Keratinocyte (primary cell): ENCODE results near the gene ARHGAP24. TPM values are rescaled to one million over a fixed set of nuclear protein-coding genes. Genes with fewer than 3 reads are reported as not detected.

ENCODE experiments used
- DNase-seq: peaks from one replicate; pipeline ENCODE4 v3.0.0-alpha.2; 2011; ENCODE audit warnings: low read depth, missing footprints, low spot score
- FAIRE-seq: peaks from 2 replicates; lab custom pipeline; 2011; peaks lifted over from hg19 to GRCh38; lab: Jason Lieb, UNC
- H2AFZ ChIP-seq: 2 replicates; pipeline ENCODE4 v1.6.0; 2012; ENCODE audit warnings: low read length, control low read depth, inconsistent platforms; ENCODE audit not compliant: control insufficient read depth
- H3K27ac ChIP-seq: 2 replicates; pipeline ENCODE4 v1.5.1; 2011; ENCODE audit warnings: low read length; ENCODE audit not compliant: control insufficient read depth, insufficient read depth
- H3K27me3 ChIP-seq: 3 replicates; pipeline ENCODE4 v1.6.0; 2011; ENCODE audit warnings: low read length; ENCODE audit not compliant: control insufficient read depth, insufficient read depth; ENCODE audit errors: extremely low read depth
- H3K36me3 ChIP-seq, 2 experiments: 2 replicates in 1 of 2; 3 replicates in 1 of 2; pipeline ENCODE4 v1.5.1; 2011; ENCODE audit warnings: low read length in 2 of 2, mild to moderate bottlenecking in 1 of 2; ENCODE audit not compliant: control insufficient read depth in 2 of 2, insufficient read depth in 2 of 2; ENCODE audit errors: extremely low read depth in 1 of 2
- H3K4me1 ChIP-seq: 3 replicates; pipeline ENCODE4 v1.5.1; 2011; ENCODE audit warnings: low read length; ENCODE audit not compliant: control insufficient read depth, insufficient read depth; ENCODE audit errors: extremely low read depth
- H3K4me2 ChIP-seq: 3 replicates; pipeline ENCODE4 v1.6.0; 2011; ENCODE audit warnings: low read depth, low read length; ENCODE audit not compliant: control insufficient read depth, insufficient read depth; ENCODE audit errors: extremely low read depth
- H3K4me3 ChIP-seq, 3 experiments: fragments of 200-600 bp in 1 of 3; sonication (generic) in 1 of 3; 2 replicates in 2 of 3; 3 replicates in 1 of 3; pipeline ENCODE4 v1.5.1; 2011 to 2016; ENCODE audit warnings: low read length in 3 of 3, mild to moderate bottlenecking in 3 of 3, control low read depth in 2 of 3, inconsistent platforms in 1 of 3, low read depth in 1 of 3, mixed read lengths in 1 of 3, mixed run types in 1 of 3, moderate library complexity in 1 of 3; ENCODE audit not compliant: control insufficient read depth in 2 of 3, insufficient read depth in 2 of 3; ENCODE audit errors: extremely low read depth in 1 of 3
- H3K79me2 ChIP-seq: 2 replicates; pipeline ENCODE4 v1.6.0; 2012; ENCODE audit warnings: low read length; ENCODE audit not compliant: control insufficient read depth, insufficient read depth
- H3K9ac ChIP-seq: 3 replicates; pipeline ENCODE4 v1.6.0; 2011; ENCODE audit warnings: low read length; ENCODE audit not compliant: control insufficient read depth, insufficient read depth; ENCODE audit errors: extremely low read depth
- H3K9me1 ChIP-seq: 3 replicates; pipeline ENCODE4 v1.6.0; 2011; ENCODE audit warnings: low read length; ENCODE audit not compliant: control insufficient read depth, insufficient read depth; ENCODE audit errors: extremely low read depth
- H3K9me3 ChIP-seq: 2 replicates; pipeline ENCODE4 v1.5.1; 2012; ENCODE audit warnings: low read depth, low read length; ENCODE audit not compliant: control insufficient read depth
- H4K20me1 ChIP-seq: 3 replicates; pipeline ENCODE4 v1.6.0; 2011; ENCODE audit warnings: low read length; ENCODE audit not compliant: control insufficient read depth, insufficient read depth; ENCODE audit errors: extremely low read depth
- EZH2 ChIP-seq: IDR thresholded peaks from one replicate; pipeline ENCODE4 v1.6.1; 2012; ENCODE audit warnings: inconsistent platforms, mild to moderate bottlenecking, low read length, moderate library complexity
- dilution Hi-C: fragments of 300-500 bp; cut with MboI; formaldehyde crosslinking; loops from one replicate; pipeline ENCODE4 v1.7.0; 2020; ENCODE audit warnings: low sequenced_read_pairs; ENCODE audit not compliant: extremely low pct_ligation_motif_present
- polyA plus RNA-seq, 5 experiments: library from polyadenylated mRNA; depleted of rRNA in 3 of 5; stranded (reverse) in 3 of 5; stranded (forward) in 1 of 5; unstranded in 1 of 5; fragments of >200 nt; gene quantifications; 1 replicate in 1 of 5; 2 replicates in 3 of 5; 3 replicates in 1 of 5; pipeline versions ENCODE4 v1.2.1 to v1.2.3, GENCODE V29; 2011 to 2012; ENCODE audit warnings: missing spikeins in 2 of 5, low read depth in 1 of 5, low replicate concordance in 1 of 5
- TF ChIP-seq, protein P1 (sequence below), 3 experiments: IDR thresholded peaks in 1 of 3; conservative IDR thresholded peaks in 1 of 3; optimal IDR thresholded peaks in 1 of 3; 2 replicates in 2 of 3; 3 replicates in 1 of 3; pipeline versions ENCODE3 to v1.5.1; 2011; ENCODE audit warnings: low read length in 3 of 3, mild to moderate bottlenecking in 3 of 3, moderate library complexity in 2 of 3, control low read depth in 1 of 3, inconsistent platforms in 1 of 3; ENCODE audit not compliant: insufficient read depth in 2 of 3; ENCODE audit errors: extremely low read depth in 1 of 3

ARHGAP24 gene
- polyA plus RNA-seq, 1 donor (not counting 4 experiments of a cell fraction or from before 2014, with no cell fraction given): 0.87 TPM

DNA sequence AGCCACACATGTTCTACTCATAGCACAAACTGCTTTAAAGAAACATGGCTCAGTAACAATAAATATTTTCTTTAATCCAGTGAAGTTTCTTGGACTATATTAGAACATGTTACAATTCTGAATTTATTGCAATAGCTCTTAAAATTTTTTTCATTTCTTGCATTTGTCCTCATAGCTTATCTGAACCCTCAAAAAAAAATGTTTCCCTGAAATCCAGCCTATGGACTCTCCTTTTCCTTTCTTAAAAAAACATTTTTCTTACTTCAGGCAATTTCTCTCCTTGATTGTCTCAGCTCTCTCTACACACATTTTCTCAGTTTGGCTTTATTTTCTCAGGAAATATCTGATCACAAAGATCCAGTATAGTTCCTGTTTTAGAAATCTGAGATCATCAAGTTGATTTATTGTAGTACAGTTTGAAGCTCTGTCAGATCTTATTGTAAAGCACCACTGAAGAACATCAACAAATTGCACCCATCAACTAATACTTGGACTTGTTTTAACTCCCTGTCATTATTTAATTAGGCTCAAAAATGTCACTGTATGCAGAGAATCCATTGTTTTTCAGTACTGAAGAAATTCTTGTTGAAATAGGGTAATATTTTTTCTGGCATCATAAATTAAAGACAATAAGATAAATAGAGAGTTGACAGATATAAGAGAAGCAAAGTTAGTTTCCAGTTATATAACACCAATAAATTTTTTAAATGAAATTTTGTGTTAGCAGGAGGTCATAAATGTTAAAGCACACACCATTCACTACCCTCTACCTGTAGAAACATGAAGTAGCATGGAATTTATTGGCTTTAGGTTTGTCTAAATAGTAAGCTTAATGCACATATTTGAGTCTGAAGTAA is 317.7 kb downstream of the ARHGAP24 start:
- H3K79me2 ChIP-seq: no peaks in the 10 kb centered on the region
- dilution Hi-C loops: no loop called here
- no peak for DNase-seq

DNA sequence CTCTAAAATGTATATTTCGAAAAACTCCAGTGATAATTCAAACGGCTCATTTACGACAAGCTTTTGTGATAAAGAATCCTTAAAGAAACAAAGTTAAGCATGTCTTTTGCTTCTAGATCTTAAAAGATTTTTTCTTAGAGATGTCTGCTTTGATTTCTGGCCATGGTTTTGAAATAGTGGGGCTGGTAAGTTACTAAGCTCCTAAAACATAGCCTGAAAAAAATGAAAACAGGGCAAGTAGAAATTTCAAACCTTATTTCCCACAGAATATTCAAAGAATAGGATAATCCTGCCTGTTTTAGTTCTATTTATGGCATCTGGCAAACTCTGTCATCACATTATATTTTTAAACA is 318.3 kb downstream of the ARHGAP24 start:
- H3K9me3 ChIP-seq: no peaks in the 10 kb centered on the region
- no peaks in the 10 kb centered on the region for H4K20me1 ChIP-seq
- no peak overlapping the region for H3K4me3 ChIP-seq
- no peak overlapping the region for H2AFZ ChIP-seq
- H3K36me3 ChIP-seq: no peaks in the 10 kb centered on the region
- no peaks in the 10 kb centered on the region for H3K4me1 ChIP-seq
- H3K27ac ChIP-seq: no peak overlapping the region
- H3K9me1 ChIP-seq: no peaks in the 10 kb centered on the region
- H3K27me3 ChIP-seq: no peaks in the 10 kb centered on the region
- no peak overlapping the region for H3K9ac ChIP-seq
- DNase-seq (no peak), FAIRE-seq (no peak)
- dilution Hi-C loops: no loop called here
- H3K79me2 ChIP-seq: no peaks in the 10 kb centered on the region
- no peak for TF ChIP-seq EZH2
- TF ChIP-seq, protein P1, sequence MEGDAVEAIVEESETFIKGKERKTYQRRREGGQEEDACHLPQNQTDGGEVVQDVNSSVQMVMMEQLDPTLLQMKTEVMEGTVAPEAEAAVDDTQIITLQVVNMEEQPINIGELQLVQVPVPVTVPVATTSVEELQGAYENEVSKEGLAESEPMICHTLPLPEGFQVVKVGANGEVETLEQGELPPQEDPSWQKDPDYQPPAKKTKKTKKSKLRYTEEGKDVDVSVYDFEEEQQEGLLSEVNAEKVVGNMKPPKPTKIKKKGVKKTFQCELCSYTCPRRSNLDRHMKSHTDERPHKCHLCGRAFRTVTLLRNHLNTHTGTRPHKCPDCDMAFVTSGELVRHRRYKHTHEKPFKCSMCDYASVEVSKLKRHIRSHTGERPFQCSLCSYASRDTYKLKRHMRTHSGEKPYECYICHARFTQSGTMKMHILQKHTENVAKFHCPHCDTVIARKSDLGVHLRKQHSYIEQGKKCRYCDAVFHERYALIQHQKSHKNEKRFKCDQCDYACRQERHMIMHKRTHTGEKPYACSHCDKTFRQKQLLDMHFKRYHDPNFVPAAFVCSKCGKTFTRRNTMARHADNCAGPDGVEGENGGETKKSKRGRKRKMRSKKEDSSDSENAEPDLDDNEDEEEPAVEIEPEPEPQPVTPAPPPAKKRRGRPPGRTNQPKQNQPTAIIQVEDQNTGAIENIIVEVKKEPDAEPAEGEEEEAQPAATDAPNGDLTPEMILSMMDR (optimal IDR thresholded peaks at IDR 0.05 in 1 of 3, IDR thresholded peaks at IDR 0.05 in 1 of 3, conservative IDR thresholded peaks at IDR 0.05 in 1 of 3; ENCODE audit: extremely low read depth in 1 of 3, insufficient read depth in 2 of 3, low read length in 3 of 3): no peak
- H3K4me2 ChIP-seq: no peak overlapping the region

More for the DNA sequence above, 317.7 kb downstream of the ARHGAP24 start:
- Histone ChIP-seq H4K20me1 (no peaks in the 10 kb centered on the region), H3K4me3 (no peak overlapping the region), H2AFZ (no peak overlapping the region), H3K4me1 (no peaks in the 10 kb centered on the region), H3K9me3 (no peaks in the 10 kb centered on the region), H3K4me2 (no peak overlapping the region), H3K27ac (no peak overlapping the region), H3K9me1 (no peaks in the 10 kb centered on the region), H3K36me3 (no peaks in the 10 kb centered on the region), H3K9ac (no peak overlapping the region), H3K27me3 (no peaks in the 10 kb centered on the region)
- TF ChIP-seq EZH2: no peak
- TF ChIP-seq, protein P1 (optimal IDR thresholded peaks at IDR 0.05 in 1 of 3, IDR thresholded peaks at IDR 0.05 in 1 of 3, conservative IDR thresholded peaks at IDR 0.05 in 1 of 3; ENCODE audit: extremely low read depth in 1 of 3, insufficient read depth in 2 of 3, low read length in 3 of 3): no peak
- no peak for FAIRE-seq
